IPS DF 6.9 (cell line): ENCODE results near the gene IL6ST.
"Not testable (repeated sequence)": the region's sequence is repeated elsewhere in the genome, so short reads cannot be mapped to it uniquely, and the experiment has no call there.

ENCODE experiments used
- DNase-seq: peaks from one replicate; pipeline ENCODE4 v3.0.0-alpha.2; 2013; ENCODE audit warnings: low read depth, low spot score
- H3K27ac ChIP-seq: one replicate; pipeline ENCODE4 v1.5.1; 2013; ENCODE audit warnings: low read length, control low read depth
- H3K27me3 ChIP-seq: 2 replicates; pipeline ENCODE4 v1.6.1; 2013; ENCODE audit warnings: mild to moderate bottlenecking, low read length; ENCODE audit not compliant: control insufficient read depth, insufficient read depth
- H3K36me3 ChIP-seq: 2 replicates; pipeline ENCODE4 v1.6.1; 2013; ENCODE audit warnings: low read length; ENCODE audit not compliant: control insufficient read depth, insufficient read depth
- H3K4me1 ChIP-seq: 2 replicates; pipeline ENCODE4 v1.6.1; 2013; ENCODE audit warnings: low read length; ENCODE audit not compliant: control insufficient read depth, insufficient read depth
- H3K4me3 ChIP-seq: 2 replicates; pipeline ENCODE4 v1.5.1; 2013; ENCODE audit warnings: mild to moderate bottlenecking, low read length
- H3K9me3 ChIP-seq: 2 replicates; pipeline ENCODE4 v1.6.1; 2013; ENCODE audit warnings: low read length, inconsistent platforms; ENCODE audit not compliant: control insufficient read depth, insufficient read depth
- WGBS: extraction: QIAGEN DNeasy Blood & Tissue Kit; methylation state at CpG from one replicate; pipeline ENCODE4 v1.1.7; 2013; ENCODE audit warnings: mixed read lengths, missing lambda C conversion rate; ENCODE audit not compliant: insufficient read length, insufficient coverage; 5-methylcytosine and 5-hydroxymethylcytosine counted together

Gene IL6ST

GRCh38 chr5:56024810-56025150, 30.0 kb upstream of the IL6ST start:
- no peak for DNase-seq
- H3K4me1 ChIP-seq: no peaks in the 10 kb centered on the region
- H3K27ac ChIP-seq: no peak overlapping the region
- no peaks in the 10 kb centered on the region for H3K27me3 ChIP-seq
- H3K9me3 ChIP-seq: no peaks in the 10 kb centered on the region; the same call in 1 of the 2 replicates
- WGBS: no CpG with 5 or more reads among the region's 2 CpGs
- no peaks in the 10 kb centered on the region for H3K36me3 ChIP-seq
- H3K4me3 ChIP-seq: no peak overlapping the region

GRCh38 chr5:56023296-56023695, 28.5 kb upstream of the IL6ST start:
- Histone ChIP-seq H3K27me3 (no peaks in the 10 kb centered on the region), H3K4me1 (no peaks in the 10 kb centered on the region)
- no peak for DNase-seq

GRCh38 chr5:56019306-56020272, 24.8 kb upstream of the IL6ST start:
- no peaks in the 10 kb centered on the region for H3K9me3 ChIP-seq
- H3K36me3 ChIP-seq: no peaks in the 10 kb centered on the region
- no peak for DNase-seq
- H3K27ac ChIP-seq: no peak overlapping the region
- no peaks in the 10 kb centered on the region for H3K4me1 ChIP-seq
- no peak overlapping the region for H3K4me3 ChIP-seq
- 100% methylated on average over 1 of the region's 11 CpGs for WGBS
- no peaks in the 10 kb centered on the region for H3K27me3 ChIP-seq

More at GRCh38 chr5:56023296-56023695, 28.5 kb upstream of the IL6ST start:
- H3K27ac ChIP-seq: no peak overlapping the region
- H3K9me3 ChIP-seq: no peaks in the 10 kb centered on the region
- WGBS: no CpG with 5 or more reads among the region's 7 CpGs
- no peaks in the 10 kb centered on the region for H3K36me3 ChIP-seq
- no peak overlapping the region for H3K4me3 ChIP-seq

- H3K27ac ChIP-seq: no peak overlapping the region
- no peak overlapping the region for H3K4me3 ChIP-seq
- no peaks in the 10 kb centered on the region for H3K4me1 ChIP-seq
- H3K36me3 ChIP-seq: no peaks in the 10 kb centered on the region
- no peak for DNase-seq
- WGBS: no CpG with 5 or more reads among the region's 1 CpG
- no peaks in the 10 kb centered on the region for H3K27me3 ChIP-seq
- H3K9me3 ChIP-seq: no peaks in the 10 kb centered on the region
Measured at GRCh38 chr5:56018832-56019231, 24.1 kb upstream of the IL6ST start.

GRCh38 chr5:56014701-56015100, 19.9 kb upstream of the IL6ST start:
- H3K4me3 ChIP-seq, H3K27ac ChIP-seq, DNase-seq, H3K27me3 ChIP-seq, H3K9me3 ChIP-seq, H3K4me1 ChIP-seq, H3K36me3 ChIP-seq: not testable (repeated sequence)
- no CpG with 5 or more reads among the region's 26 CpGs for WGBS

- no CpG with 5 or more reads among the region's 5 CpGs for WGBS
- H3K27me3 ChIP-seq, H3K27ac ChIP-seq, H3K9me3 ChIP-seq, H3K4me3 ChIP-seq, H3K4me1 ChIP-seq, DNase-seq, H3K36me3 ChIP-seq: not testable (repeated sequence)
Measured at GRCh38 chr5:56013939-56014338, 19.2 kb upstream of the IL6ST start.

- no peak for DNase-seq
- Histone ChIP-seq H3K9me3 (no peaks in the 10 kb centered on the region), H3K36me3 (no peaks in the 10 kb centered on the region), H3K27me3 (no peaks in the 10 kb centered on the region), H3K27ac (no peak overlapping the region), H3K4me3 (no peak overlapping the region), H3K4me1 (no peaks in the 10 kb centered on the region)
- no CpG with 5 or more reads among the region's 5 CpGs for WGBS
Measured at GRCh38 chr5:56012281-56012963, 17.7 kb upstream of the IL6ST start.

- Histone ChIP-seq H3K27me3 (no peaks in the 10 kb centered on the region), H3K36me3 (no peaks in the 10 kb centered on the region), H3K4me1 (no peaks in the 10 kb centered on the region), H3K27ac (no peak overlapping the region), H3K9me3 (no peaks in the 10 kb centered on the region), H3K4me3 (no peak overlapping the region)
- no peak for DNase-seq
- no CpG with 5 or more reads among the region's 3 CpGs for WGBS
Measured at GRCh38 chr5:56011835-56012234, 17.1 kb upstream of the IL6ST start.

- no peak overlapping the region for H3K4me3 ChIP-seq
- no peaks in the 10 kb centered on the region for H3K4me1 ChIP-seq
- no peaks in the 10 kb centered on the region for H3K36me3 ChIP-seq
- H3K27me3 ChIP-seq: no peaks in the 10 kb centered on the region
- DNase-seq: no peak
- WGBS: no CpG with 5 or more reads among the region's 3 CpGs
- no peaks in the 10 kb centered on the region for H3K9me3 ChIP-seq
- H3K27ac ChIP-seq: no peak overlapping the region
Measured at GRCh38 chr5:56010431-56010830, 15.7 kb upstream of the IL6ST start.

- Histone ChIP-seq H3K27ac (no peak overlapping the region), H3K4me1 (no peaks in the 10 kb centered on the region), H3K4me3 (no peak overlapping the region), H3K36me3 (no peaks in the 10 kb centered on the region), H3K27me3 (no peaks in the 10 kb centered on the region), H3K9me3 (no peaks in the 10 kb centered on the region)
- DNase-seq: no peak
Measured at GRCh38 chr5:56006600-56006999, 11.8 kb upstream of the IL6ST start.
